Esophagus muscularis mucosa (tissue), 4 donors: ENCODE measurements around the gene ELK3. TPM values are rescaled to one million over a fixed set of nuclear protein-coding genes. Genes with fewer than 3 reads are reported as not detected.
A peak's percentile ranks its signal among the peaks of the same experiment; 100 is the strongest.

Source experiments
- DNase-seq: peaks from one replicate; pipeline ENCODE4 v3.0.0-alpha.2; 2017; ENCODE audit errors: extremely low spot score
- H3K27ac ChIP-seq, 4 donors: fragments of 200-600 bp; sonication (generic); replicated peaks in 1 of 4; 1 replicate in 3 of 4; 2 replicates in 1 of 4; pipeline ENCODE4 v1.5.1; 2016 to 2019; ENCODE audit warnings: mild to moderate bottlenecking in 1 of 4
- H3K27me3 ChIP-seq, 4 donors: fragments of 200-600 bp; sonication (generic); one replicate each; pipeline versions ENCODE4 v1.5.1 to v1.6.0; 2016 to 2019
- H3K36me3 ChIP-seq, 4 donors: fragments of 200-600 bp; sonication (generic); one replicate each; pipeline ENCODE4 v1.5.1; 2016 to 2019
- H3K4me1 ChIP-seq, 4 donors: fragments of 200-600 bp; sonication (generic); one replicate each; pipeline ENCODE4 v1.5.1; 2016 to 2019
- H3K4me3 ChIP-seq, 4 donors: fragments of 200-600 bp; sonication (generic); 1 replicate in 2 of 4; 2 replicates in 2 of 4; pipeline ENCODE4 v1.5.1; 2016 to 2019; ENCODE audit warnings: mild to moderate bottlenecking in 4 of 4, moderate library complexity in 1 of 4
- H3K9me3 ChIP-seq, 4 donors: fragments of 200-600 bp; sonication (generic); 1 replicate in 3 of 4; 2 replicates in 1 of 4; pipeline ENCODE4 v1.5.1; 2016 to 2019
- EP300 ChIP-seq: sonication (generic); formaldehyde crosslinking; IDR thresholded peaks from one replicate; pipeline ENCODE4 v1.6.1; 2017; ENCODE audit warnings: antibody characterized with exemption
- POLR2A ChIP-seq: fragments of 450-650 bp; IDR thresholded peaks from one replicate; pipeline ENCODE4 v1.6.1; 2017; ENCODE audit warnings: antibody characterized with exemption, moderate library complexity, mild to moderate bottlenecking, low read depth
- POLR2AphosphoS5 ChIP-seq, 2 donors: sonication (generic); formaldehyde crosslinking; IDR thresholded peaks; one replicate each; pipeline ENCODE4 v1.6.1; 2017; ENCODE audit warnings: antibody characterized with exemption in 2 of 2
- WGBS: methylation state at CpG from one replicate; pipeline ENCODE4 v1.1.5; 2018; 5-methylcytosine and 5-hydroxymethylcytosine counted together
- intact Hi-C: fragments of 100-400 bp; cut with DNase I; formaldehyde crosslinking; loops from one replicate; pipeline ENCODE4 v1.15.1; 2023
- total RNA-seq, 4 donors: library from RNA; depleted of rRNA; stranded (reverse); fragments of >200 nt; gene quantifications; one replicate each; pipeline versions ENCODE4 v1.1.0 to v1.2.1, GENCODE V29; 2016
- TF ChIP-seq, protein P1 (sequence below), 3 experiments: fragments of 200-600 bp in 2 of 3; fragments of 450-650 bp in 1 of 3; sonication (generic) in 2 of 3; IDR thresholded peaks; one replicate each; pipeline ENCODE4 v1.5.1; 2017 to 2019; ENCODE audit warnings: antibody characterized with exemption in 3 of 3, mild to moderate bottlenecking in 2 of 3, moderate library complexity in 1 of 3

Gene ELK3
- total RNA-seq, 4 donors from 2014 or later: 13.7 to 26.9 (median 25.7) TPM

DNA sequence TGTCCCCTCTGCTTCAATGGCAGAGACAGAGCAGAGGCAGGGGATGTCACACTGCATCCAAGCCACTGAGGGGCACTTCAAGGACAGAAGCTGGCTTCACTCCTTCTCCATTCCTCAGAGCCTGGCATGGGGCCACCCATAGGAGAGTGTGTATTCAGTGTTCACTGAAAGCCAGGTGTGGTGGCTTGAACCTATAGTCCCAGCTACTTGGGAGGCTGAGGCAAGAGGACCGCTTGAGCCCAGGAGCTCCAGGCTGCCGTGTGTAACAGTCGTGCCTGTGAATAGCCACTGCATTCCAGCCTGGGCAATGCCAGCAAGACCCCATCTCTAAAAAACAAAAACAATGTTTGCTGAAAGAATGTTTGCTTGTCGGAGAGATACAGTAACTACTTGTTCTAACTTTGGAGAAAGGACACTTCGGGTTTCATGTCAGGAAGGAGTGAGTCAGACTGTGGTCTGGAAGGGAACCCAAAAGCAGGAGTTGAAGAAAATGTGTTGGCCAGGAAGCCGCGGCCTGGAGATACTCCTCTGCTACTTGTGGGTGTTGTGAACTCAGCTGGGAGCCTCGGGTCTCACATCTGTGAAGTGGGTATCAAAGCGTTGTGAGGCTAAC is 43.4 kb downstream of the ELK3 start:
- H3K4me3 ChIP-seq: peak overlapping the region in 2 of 4 donors; percentile 9 to 26
- 15% methylated on average over 9 of the region's 9 CpGs for WGBS
- intact Hi-C loops: no loop called here

DNA sequence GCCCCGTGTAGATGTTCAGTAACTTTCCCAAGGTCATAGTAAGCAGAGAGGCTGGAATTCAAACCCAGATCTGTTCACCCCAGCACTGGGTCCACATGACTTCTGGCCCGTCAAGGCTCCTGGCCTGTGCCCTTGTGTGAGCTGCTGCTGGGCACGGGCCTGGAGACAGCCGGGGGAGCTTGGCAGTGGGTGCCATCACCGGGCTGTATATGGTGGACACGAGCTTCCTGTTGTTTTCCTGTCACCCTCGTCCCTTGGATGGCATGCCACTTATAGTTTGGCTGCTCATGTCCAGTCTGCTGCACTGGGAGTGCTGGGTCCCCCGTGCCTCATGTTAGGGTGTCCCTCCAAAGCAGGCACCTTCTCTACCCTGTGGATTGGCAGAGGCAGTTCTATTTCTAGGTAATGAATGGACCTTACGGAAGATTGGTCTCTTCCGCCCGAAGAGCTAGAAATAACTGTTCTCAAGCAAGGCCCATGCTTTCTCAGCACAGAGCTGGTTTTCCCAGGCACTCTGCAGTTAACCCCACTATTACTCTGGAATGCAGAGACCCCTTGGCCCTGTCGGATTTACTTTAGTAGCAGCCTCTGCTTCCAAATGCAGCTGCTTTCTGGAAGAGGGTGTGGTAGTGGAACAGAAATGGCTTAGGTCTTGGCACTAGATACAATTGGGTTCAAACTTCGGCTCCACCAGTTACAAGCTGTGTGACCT is 44.3 kb downstream of the ELK3 start:
- TF ChIP-seq POLR2A: no peak
- TF ChIP-seq POLR2AphosphoS5 (IDR thresholded peaks at IDR 0.05): peak in 1 of 2 donors; percentile 15
- TF ChIP-seq EP300: peak; percentile 62
- TF ChIP-seq, protein P1, sequence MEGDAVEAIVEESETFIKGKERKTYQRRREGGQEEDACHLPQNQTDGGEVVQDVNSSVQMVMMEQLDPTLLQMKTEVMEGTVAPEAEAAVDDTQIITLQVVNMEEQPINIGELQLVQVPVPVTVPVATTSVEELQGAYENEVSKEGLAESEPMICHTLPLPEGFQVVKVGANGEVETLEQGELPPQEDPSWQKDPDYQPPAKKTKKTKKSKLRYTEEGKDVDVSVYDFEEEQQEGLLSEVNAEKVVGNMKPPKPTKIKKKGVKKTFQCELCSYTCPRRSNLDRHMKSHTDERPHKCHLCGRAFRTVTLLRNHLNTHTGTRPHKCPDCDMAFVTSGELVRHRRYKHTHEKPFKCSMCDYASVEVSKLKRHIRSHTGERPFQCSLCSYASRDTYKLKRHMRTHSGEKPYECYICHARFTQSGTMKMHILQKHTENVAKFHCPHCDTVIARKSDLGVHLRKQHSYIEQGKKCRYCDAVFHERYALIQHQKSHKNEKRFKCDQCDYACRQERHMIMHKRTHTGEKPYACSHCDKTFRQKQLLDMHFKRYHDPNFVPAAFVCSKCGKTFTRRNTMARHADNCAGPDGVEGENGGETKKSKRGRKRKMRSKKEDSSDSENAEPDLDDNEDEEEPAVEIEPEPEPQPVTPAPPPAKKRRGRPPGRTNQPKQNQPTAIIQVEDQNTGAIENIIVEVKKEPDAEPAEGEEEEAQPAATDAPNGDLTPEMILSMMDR (IDR thresholded peaks at IDR 0.05): no peak
- intact Hi-C loops: loop anchor here (1.0 kb wide), 1 partner anchor 160 kb away; no protein-coding TSS in a partner anchor

More for the DNA sequence above, 43.4 kb downstream of the ELK3 start:
- peak; percentile 96 for DNase-seq
- peaks cover 96 to 100% (median 100%) of the 10 kb centered on the region in 4 donors for H3K4me1 ChIP-seq
- H3K9me3 ChIP-seq: no peaks in the 10 kb centered on the region
- H3K27me3 ChIP-seq: no peaks in the 10 kb centered on the region
- no peak for TF ChIP-seq POLR2A
- peak in 1 of 2 donors; percentile 80 for TF ChIP-seq POLR2AphosphoS5 (IDR thresholded peaks at IDR 0.05)
- TF ChIP-seq EP300: peak; percentile 90
- TF ChIP-seq, protein P1 (IDR thresholded peaks at IDR 0.05): no peak
- H3K27ac ChIP-seq: peak overlapping the region; percentile 92 to 95 (median 92)
- no peaks in the 10 kb centered on the region for H3K36me3 ChIP-seq

DNA sequence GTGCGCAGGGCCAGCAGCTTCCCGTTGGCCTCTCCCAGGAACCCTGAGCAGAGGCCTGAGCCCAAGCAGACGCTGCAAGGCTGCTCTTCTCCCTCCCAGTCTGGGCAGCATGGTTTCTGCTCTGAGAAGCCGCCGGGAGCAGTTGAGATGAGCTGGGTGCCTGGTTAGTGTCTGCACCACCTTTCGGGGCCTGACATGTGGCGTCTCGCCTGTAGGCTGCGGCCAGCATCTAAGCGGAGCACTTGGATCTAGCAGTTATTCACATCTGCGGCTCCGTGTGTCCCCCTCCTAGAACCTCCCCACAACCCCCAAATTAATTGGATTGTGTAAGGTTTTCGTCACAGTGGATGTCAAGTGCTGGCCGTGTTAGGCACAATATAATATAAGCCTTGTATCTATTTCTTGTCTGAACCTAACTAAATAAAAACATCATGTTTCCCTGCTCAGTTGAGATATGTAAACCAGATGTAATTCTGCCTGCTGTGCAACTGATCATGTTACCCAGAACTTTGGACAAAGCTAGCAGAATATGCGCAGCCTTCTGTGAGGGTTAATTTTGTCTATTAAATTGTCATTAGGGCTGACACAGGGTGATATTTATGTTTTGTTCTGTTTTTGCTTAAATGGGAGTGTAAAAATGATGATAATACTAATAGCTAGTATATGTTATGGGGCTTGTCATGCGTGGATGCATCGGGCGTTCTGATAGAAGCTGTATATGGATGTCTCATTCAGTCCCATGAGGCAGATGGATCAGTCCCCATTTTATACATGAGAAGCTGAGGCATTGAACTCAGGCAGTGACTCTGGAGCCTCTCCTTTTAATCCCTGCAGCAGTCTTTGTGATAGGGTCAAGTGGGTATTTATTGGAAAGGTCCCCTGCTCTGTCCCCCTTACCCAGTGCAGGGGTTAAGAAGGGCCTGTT is 45.8 kb downstream of the ELK3 start:
- Histone ChIP-seq H3K27ac (peak overlapping the region; percentile 92 to 95 (median 92)), H3K9me3 (no peaks in the 10 kb centered on the region), H3K36me3 (no peaks in the 10 kb centered on the region), H3K4me1 (peaks cover 73 to 100% (median 83%) of the 10 kb centered on the region in 4 donors), H3K4me3 (peak overlapping the region in 3 of 4 donors; percentile 1 to 12 (median 4)), H3K27me3 (no peaks in the 10 kb centered on the region)
- peak; percentile 94 for DNase-seq
- TF ChIP-seq, protein P1 (IDR thresholded peaks at IDR 0.05): no peak
- TF ChIP-seq POLR2A (no peak), EP300 (peak; percentile 72), POLR2AphosphoS5 (IDR thresholded peaks at IDR 0.05) (peak in 1 of 2 donors; percentile 90)
- intact Hi-C loops: loop anchor here (1.0 kb wide), 1 partner anchor 158 kb away; no protein-coding TSS in a partner anchor
- WGBS: 39% methylated on average over 17 of the region's 18 CpGs

More for the DNA sequence above, 44.3 kb downstream of the ELK3 start:
- 42% methylated on average over 11 of the region's 13 CpGs for WGBS
- DNase-seq: no peak
- no peaks in the 10 kb centered on the region for H3K36me3 ChIP-seq
- H3K4me1 ChIP-seq: peaks cover 88 to 100% (median 98%) of the 10 kb centered on the region in 4 donors
- peak overlapping the region; percentile 92 to 95 (median 92) for H3K27ac ChIP-seq
- H3K4me3 ChIP-seq: no peak overlapping the region
- no peaks in the 10 kb centered on the region for H3K9me3 ChIP-seq
- no peaks in the 10 kb centered on the region for H3K27me3 ChIP-seq

DNA sequence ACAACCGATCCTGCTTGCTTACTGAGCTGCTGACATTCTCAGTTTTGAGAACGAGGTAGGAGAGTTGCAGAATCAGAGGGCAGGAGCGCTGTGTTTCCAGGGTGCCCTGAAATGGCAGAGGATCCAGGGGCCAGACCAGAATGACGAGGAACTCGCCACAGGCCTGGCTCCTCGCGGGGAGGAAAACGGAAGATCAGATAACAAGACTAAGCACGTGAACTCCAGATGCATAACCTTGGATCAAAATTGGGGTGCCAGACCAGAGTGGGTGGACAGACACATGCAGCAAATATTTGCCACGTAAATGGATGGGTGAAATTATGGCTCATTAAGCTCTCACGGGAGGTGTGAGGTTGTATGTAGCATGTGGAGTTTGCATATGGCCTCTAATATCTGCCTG is 46.5 kb downstream of the ELK3 start:
- DNase-seq: no peak
- peaks cover 66 to 93% (median 76%) of the 10 kb centered on the region in 4 donors for H3K4me1 ChIP-seq
- intact Hi-C loops: no loop called here
- peak overlapping the region; percentile 92 to 95 (median 92) for H3K27ac ChIP-seq
- H3K36me3 ChIP-seq: no peaks in the 10 kb centered on the region
- no peaks in the 10 kb centered on the region for H3K27me3 ChIP-seq
- TF ChIP-seq POLR2AphosphoS5 (IDR thresholded peaks at IDR 0.05) (no peak), EP300 (no peak), POLR2A (no peak)
- TF ChIP-seq, protein P1 (IDR thresholded peaks at IDR 0.05): no peak
- H3K4me3 ChIP-seq: no peak overlapping the region
- WGBS: 39% methylated on average over 10 of the region's 11 CpGs
- no peaks in the 10 kb centered on the region for H3K9me3 ChIP-seq
